GM19193 (cell line): ENCODE measurements around the gene PAM16.

Experiments used
- POLR2A ChIP-seq: IDR thresholded peaks from 4 replicates; pipeline ENCODE4 v1.6.1; 2011; ENCODE audit not compliant: insufficient read depth, insufficient read length; ENCODE audit errors: extremely low read depth

The PAM16 gene

DNA sequence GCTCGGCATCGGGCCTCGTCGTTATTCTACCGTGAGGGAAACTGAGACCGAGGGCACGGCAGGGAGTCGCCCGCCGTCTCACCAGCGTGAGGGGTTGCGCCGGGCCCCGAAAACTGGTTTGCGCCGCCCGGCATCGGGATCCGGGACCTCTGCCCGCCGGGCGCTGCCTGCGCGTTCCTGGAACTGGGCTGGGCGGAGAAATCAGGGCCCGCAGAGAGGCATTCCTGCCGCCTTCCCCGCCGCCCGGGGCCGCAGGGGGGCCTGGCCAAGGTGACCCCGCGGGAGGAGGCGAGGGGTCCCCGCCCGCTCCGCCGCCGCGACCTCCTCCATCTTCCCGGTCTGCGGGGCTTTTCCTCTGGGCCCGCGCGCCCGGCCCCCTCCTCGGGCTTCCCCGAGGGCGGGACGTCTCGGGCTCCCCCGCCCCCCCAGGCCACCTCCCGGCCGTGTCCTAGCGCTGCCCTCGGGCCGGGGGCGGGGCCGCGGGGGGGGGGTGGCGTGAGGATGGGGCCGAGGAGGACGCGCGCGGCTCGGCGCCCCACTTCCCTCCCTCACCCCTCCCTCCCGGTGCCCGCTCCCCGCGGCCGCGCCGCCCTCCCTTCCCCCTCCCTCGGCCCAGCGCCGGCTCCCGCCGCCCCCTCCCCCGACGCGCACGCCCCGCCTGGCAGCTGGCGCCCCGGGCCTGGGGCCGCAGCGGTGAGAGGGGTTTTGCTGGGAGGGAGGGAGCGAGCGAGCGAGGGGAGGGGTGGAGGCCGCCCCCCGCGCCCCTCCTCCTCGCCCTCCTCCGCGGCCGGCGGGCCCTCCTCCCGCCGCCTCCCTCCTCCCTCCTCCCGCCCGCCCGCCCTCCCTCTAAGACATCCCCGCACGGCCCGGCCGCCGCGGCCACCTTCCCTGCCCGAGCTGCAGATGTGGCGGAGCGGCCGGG is 35.7 kb downstream of the PAM16 start, which contains the start of gene GLIS2:
Gene GLIS2, plus strand, starts transcription at position 882 of the 922 bp plus-strand sequence. CDS start 16,214 bp downstream, outside the sequence.
- no peak for TF ChIP-seq POLR2A

- no peak for TF ChIP-seq POLR2A
These were observed 36.5 kb downstream of the PAM16 start for GRCh38 chr16:4314532-4315185.

DNA sequence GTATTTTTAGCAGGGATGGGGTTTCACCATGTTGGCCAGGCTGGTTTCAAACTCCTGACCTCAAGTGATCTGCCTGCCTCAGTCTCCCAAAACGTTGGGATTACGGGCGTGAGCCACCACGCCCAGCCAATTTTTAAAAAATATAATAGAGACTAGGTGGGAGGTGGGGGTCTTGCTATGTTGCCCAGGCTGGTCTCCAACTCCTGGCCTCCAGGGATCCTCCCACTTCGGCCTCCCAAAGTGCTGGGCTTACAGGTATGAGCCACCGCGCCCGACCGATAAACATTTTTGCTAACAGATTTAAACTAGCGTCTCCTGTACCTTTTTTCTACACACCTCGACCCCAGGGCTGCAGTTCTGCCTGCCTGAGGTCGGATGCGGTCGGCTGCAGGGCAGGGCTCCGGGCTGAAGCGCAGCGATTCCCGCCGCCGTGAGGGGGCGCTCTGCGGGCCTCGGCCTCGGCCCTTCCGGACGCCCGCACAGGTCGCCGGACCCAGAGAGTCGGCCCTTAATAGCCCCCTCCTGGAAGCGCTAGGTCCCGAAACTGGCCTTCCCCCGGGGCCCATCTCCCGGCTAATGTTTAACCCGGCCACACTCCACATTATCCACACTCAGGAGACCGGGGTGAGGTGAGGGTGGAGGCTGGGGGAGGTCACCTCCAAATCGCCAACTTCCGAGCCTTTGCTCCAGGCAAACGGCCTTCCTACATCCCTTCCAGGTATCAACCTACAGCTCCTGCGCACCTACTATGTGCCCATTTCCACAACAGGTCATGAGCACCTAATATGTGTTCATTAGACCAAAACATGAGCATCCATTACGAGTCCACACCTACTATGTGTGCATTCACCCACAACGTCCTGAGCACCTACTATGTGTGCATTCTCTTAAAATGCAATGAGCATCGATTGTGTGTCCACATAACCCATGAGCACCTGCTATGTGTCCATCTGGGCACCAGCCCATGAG is 37.3 kb downstream of the PAM16 start:
- no peak for TF ChIP-seq POLR2A

GRCh38 chr16:4309833-4310266 is 41.3 kb downstream of the PAM16 start:
- no peak for TF ChIP-seq POLR2A

DNA sequence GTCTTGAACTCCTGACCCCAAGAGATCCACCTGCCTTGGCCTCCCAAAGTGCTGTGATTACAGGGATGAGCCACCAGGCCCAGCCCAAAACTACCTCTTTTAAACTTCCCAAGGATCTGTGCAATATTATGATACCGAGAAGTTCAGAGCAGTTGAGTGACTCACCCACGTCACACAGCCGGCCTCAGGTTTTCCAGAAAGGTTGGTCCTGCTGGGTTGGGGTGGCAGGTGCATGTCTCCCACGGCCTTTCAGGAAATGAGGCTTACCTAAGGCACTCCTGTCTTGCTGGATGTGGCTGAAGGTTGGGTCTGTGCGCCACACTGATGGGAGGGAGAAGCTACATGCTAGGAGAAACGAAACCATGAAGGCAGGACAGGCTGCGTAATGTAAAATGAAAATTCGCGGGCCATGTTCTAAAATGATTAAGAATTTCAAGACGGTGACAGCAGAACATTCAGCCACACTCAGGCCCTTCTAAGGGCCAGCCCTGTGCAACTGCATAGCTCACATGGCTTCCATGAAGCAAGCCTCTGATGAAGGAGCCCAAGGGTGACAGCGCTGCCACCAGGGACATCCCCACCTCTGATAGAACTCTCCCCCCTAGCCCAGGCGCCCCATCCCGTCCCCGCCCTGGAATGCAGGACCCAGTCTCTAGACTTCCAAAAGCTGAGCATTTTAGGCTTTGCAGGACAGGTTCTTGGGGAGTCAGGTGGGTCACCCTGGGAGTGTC is 41.9 kb downstream of the PAM16 start:
- TF ChIP-seq POLR2A = no peak

DNA sequence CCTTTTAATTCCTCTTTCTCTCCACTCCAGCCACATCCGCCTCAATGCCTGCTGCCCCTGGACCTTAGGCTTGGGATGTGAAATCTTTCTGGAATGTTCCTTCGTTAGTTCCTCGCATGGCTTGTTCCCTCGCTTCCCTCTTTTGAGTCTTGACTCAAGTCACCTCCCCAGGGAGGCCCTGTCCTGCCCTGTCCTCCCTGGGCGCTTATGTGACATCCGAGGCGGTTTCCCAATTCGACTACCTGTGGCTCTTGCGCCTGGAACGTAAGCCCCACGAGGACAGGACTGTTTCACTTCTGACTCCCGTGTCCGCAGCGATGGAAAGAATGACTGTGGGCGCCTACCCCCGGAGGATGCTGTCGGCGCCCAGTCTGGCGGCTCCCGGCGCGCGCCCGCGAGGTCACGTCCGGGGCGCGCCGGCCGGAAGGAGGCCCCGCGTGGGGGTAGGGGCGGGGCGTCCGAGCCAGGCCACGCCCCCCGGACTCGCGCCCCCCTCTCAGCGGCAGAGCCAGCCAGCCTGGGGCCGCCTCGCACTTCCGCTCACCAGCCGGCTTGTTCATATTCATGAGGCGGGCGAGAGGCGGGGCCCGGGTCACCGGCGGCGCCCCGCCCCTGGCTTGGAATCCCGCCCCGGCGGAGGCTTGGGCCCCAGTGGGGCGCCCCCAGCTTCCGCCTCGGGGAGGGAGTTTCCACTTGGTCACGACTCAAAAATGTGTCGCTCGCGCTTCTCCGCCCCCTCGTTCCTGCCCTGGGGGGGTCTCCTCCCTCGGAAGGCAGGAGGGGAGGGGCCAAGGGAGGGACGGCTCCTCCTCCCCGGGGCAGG is 43.7 kb downstream of the PAM16 start:
- TF ChIP-seq POLR2A = peak; percentile 85

DNA sequence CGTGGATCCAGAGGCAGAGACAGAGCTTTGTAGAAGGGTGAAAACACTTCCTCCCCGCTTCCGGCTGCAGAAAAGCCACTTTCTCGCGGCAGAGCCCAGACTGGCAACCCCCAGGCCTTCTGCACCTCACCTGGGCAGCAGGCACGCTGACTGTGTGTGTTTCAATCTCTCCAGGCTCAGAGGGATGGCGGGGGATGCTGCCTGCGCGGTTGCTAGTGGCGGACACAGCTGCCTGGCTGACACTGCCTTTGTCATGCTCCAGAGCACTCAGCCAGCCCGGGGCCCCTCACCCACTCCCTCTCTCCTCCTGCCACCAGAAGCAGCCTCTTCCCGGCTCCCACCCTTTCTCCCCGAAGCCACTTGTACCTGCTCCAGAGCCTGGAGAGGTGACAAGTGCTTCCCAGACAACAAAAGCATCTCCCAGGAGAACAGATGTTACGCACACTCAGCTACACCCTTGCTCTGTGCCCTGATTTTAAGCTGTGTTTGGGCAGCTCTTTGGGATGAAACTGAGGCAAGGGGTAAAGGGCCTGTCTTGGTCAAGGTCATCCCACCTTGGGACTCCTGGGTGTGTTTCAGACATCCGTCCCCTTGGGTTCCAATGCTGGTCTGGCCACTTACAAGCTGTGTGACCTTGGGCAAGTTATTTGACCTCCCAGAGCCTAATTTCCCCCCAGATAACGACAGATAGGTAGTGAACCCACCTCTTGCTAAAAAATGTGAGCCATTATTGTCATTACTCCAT is 44.5 kb downstream of the PAM16 start:
- TF ChIP-seq POLR2A = peak; percentile 45

GRCh38 chr16:4303973-4304372 is 47.1 kb downstream of the PAM16 start:
- TF ChIP-seq POLR2A = no peak

DNA sequence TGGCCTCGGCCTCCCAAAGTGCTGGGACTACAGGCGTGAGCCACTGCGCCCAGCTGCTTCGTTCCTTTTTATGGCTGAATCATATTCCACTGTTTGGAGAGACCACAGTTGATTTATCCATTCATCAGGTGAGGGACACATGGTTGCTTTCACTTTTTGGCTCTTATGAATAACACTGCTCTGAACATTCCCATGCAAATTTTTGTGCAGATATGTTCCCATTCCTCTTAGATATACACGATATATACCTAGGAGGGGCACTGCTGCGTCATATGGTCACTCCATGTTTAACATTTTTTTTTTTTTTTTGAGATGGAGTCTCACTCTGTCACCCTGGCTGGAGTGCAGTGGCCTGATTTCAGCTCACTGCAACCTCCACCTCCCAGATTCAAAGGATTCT is 49.2 kb downstream of the PAM16 start:
- no peak for TF ChIP-seq POLR2A

- no peak for TF ChIP-seq POLR2A
These were observed 49.9 kb downstream of the PAM16 start for GRCh38 chr16:4301177-4301576.

DNA sequence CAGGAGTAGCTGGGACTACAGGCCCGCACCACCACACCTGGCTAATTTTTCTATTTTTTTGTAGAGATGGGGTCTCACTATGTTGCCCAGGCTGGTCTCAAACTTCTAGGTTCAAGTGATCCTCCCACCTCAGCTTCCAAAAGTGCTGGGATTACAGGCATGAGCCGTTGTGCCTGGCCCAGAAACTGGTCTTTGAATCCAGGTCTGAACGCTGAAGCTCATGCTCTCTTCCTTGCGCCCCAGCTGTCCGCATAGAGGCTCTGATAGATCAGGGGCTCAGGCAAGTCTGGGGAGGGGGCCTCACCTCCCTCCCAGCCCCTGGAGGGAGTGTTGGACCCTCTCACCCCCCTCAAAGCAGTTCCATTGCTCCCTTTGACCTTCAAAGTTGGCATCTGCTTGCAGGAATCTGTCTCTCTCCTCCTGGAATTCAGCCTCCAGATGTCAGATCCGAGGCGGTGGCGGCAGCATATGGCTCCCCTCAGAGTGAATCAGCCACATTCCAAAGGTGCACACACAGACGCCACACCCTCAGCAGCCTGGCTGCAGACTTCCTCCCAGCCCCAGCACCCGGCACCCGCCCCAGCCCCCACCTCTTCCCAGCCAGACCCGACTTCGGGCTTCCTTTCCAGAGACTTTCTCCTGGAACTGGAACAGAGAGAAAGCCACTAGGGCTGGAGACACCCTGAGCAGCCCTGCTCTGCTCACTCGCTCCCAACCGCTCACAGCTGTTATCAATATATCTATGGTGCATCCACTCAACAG is 52.2 kb downstream of the PAM16 start:
- TF ChIP-seq POLR2A = no peak

GRCh38 chr16:4297480-4297879 is 53.6 kb downstream of the PAM16 start:
- no peak for TF ChIP-seq POLR2A
